ENCODE data around the gene TIMP2. TPM values are rescaled to one million over a fixed set of nuclear protein-coding genes. Genes with fewer than 3 reads are reported as not detected.

Gene TIMP2
- total RNA-seq, 1 experiment from 2014 or later: 29.0 TPM

DNA sequence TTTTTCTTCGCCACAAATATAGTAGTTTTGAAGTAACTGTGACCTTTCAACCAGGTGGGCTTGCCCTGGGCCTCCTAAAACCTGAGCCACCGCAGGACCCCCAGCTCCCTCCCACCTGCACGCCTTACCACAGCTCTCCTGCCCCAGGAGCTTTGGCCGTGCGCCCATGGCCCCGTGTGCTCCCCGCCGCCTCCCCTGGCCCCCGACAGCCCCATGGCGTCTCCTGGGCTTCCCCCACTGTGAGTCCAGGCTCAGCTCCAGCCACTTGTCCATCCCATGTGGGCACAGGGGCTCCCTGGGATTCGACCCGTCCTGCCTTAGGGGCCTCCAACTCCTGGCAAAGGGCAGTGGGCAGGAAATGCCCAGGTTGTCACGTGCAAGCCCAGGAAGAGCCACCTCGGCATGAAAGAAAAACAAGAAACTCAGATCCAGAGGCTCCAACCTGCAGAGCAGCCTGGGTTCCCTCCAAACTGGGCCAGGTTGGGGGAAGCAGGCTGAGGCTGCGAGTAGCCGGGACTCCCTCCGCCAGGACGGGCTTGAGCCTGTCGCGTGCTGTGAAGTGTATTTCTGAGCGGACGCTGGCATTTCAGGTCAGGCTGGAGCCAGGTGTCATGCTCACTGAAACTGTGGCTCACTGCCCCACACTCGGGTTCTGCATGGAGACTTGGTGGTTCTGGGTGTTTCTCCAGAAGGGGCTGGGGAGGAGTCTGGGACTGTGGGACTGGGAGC, 48.8 kb upstream of the TIMP2 start:
- Histone ChIP-seq H3K14ac (ENCODE audit: insufficient read depth, low read length) (no peak overlapping the region; the same call in 1 of the 2 replicates), H3K4me1 (ENCODE audit: insufficient read depth, low read length) (no peaks in the 10 kb centered on the region), H3K23ac (ENCODE audit: insufficient read length, low read depth, low read length) (no peak overlapping the region), H4K5ac (ENCODE audit: insufficient read length, low read depth, low read length) (no peak overlapping the region), H3K79me1 (ENCODE audit: insufficient read depth, low read depth, low read length, poor library complexity, severe bottlenecking) (no peaks in the 10 kb centered on the region), H3T11ph (ENCODE audit: low read length) (no peak overlapping the region), H3K9me3 (ENCODE audit: control insufficient read depth, low read depth, low read length) (no peaks in the 10 kb centered on the region), H3K23me2 (ENCODE audit: insufficient read length, low read depth, low read length, poor library complexity, severe bottlenecking) (no peaks in the 10 kb centered on the region), H3K27ac (ENCODE audit: insufficient read length, low read depth, low read length) (no peak overlapping the region), H2BK15ac (ENCODE audit: low read depth, low read length) (no peak overlapping the region), H3K4me2 (ENCODE audit: insufficient read depth, insufficient read length, low read length) (no peak overlapping the region), H3K9ac (ENCODE audit: extremely low read depth, insufficient read length, low read length) (no peak overlapping the region), H2AK5ac (ENCODE audit: insufficient read length, low read length) (no peak overlapping the region), H3K27me3 (ENCODE audit: insufficient read depth, low read length) (no peaks in the 10 kb centered on the region), H2BK120ac (ENCODE audit: low read depth, low read length, poor library complexity, severe bottlenecking) (no peak overlapping the region), H3K56ac (ENCODE audit: insufficient read length, low read depth, low read length) (no peak overlapping the region), H4K8ac (replicated peaks; ENCODE audit: insufficient read length, low read depth, low read length) (no peak overlapping the region), H2BK20ac (ENCODE audit: low read depth, low read length, poor library complexity, severe bottlenecking) (no peak overlapping the region), H4K91ac (ENCODE audit: insufficient read length, low read depth, low read length) (no peak overlapping the region), H2BK12ac (ENCODE audit: insufficient read length, low read depth, low read length) (no peak overlapping the region), H3K18ac (ENCODE audit: insufficient read length, low read depth, low read length) (no peak overlapping the region), H3K4ac (ENCODE audit: low read depth, low read length) (no peak overlapping the region), H4K20me1 (ENCODE audit: control insufficient read depth, insufficient read depth, insufficient read length) (no peaks in the 10 kb centered on the region), H3K79me2 (ENCODE audit: insufficient read depth, low read length) (no peaks in the 10 kb centered on the region), H2AFZ (ENCODE audit: low read length) (no peak overlapping the region), H2BK5ac (ENCODE audit: insufficient read length, low read length) (no peak overlapping the region)
- no peak for DNase-seq
- TF ChIP-seq, protein P1, sequence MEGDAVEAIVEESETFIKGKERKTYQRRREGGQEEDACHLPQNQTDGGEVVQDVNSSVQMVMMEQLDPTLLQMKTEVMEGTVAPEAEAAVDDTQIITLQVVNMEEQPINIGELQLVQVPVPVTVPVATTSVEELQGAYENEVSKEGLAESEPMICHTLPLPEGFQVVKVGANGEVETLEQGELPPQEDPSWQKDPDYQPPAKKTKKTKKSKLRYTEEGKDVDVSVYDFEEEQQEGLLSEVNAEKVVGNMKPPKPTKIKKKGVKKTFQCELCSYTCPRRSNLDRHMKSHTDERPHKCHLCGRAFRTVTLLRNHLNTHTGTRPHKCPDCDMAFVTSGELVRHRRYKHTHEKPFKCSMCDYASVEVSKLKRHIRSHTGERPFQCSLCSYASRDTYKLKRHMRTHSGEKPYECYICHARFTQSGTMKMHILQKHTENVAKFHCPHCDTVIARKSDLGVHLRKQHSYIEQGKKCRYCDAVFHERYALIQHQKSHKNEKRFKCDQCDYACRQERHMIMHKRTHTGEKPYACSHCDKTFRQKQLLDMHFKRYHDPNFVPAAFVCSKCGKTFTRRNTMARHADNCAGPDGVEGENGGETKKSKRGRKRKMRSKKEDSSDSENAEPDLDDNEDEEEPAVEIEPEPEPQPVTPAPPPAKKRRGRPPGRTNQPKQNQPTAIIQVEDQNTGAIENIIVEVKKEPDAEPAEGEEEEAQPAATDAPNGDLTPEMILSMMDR (conservative IDR thresholded peaks at IDR 0.05): no peak
- H3K4me1 Mint-ChIP-seq: peaks cover 13 to 33% of the 10 kb centered on the region in 2 experiments
- no peak overlapping the region for H3K4me3 Mint-ChIP-seq
- WGBS (ENCODE audit: extremely low coverage, insufficient read length, low lambda C conversion rate): no CpG with 5 or more reads among the region's 23 CpGs
- no peaks in the 10 kb centered on the region for H3K9me3 Mint-ChIP-seq
- peaks cover 0 to 27% (median 15%) of the 10 kb centered on the region in 3 experiments; a peak in 6 of 7 replicates for H3K36me3 Mint-ChIP-seq (ENCODE audit: insufficient read depth in 1 of 3, low read depth in 3 of 3)
- no peak overlapping the region; a peak in 1 of 7 replicates for H3K27ac Mint-ChIP-seq
- no peaks in the 10 kb centered on the region; the same call in 1 of the 2 replicates for H3K27me3 Mint-ChIP-seq (ENCODE audit: low read depth)

Data from H9 (cell line).